22Rv1 (cell line): ENCODE results near the gene HNF1B.

Experiments
- CTCF ChIP-seq: fragments of 450-650 bp; IDR thresholded peaks from 2 replicates; pipeline ENCODE4 v1.5.1; 2017; ENCODE audit warnings: mild to moderate bottlenecking
- ZFX ChIP-seq: fragments of 450-650 bp; IDR thresholded peaks from 2 replicates; pipeline ENCODE4 v1.6.1; 2017; ENCODE audit warnings: antibody characterized with exemption, borderline replicate concordance

- no peak for TF ChIP-seq CTCF
- TF ChIP-seq ZFX, result no peak
These were observed 84.9 kb downstream of the HNF1B start for GRCh38 chr17:37659925-37660324.
